ENCODE results near the gene SCN5A.

Gene SCN5A

GRCh38 chr3:38608961-38609360, 40.5 kb downstream of the SCN5A start:
- H3K79me2 ChIP-seq (ENCODE audit: control insufficient read depth, insufficient read depth, low read length) = no peaks in the 10 kb centered on the region
- H3K36me3 ChIP-seq (ENCODE audit: control insufficient read depth, insufficient read depth, low read length) = no peaks in the 10 kb centered on the region
- H3K4me3 ChIP-seq (ENCODE audit: low read length) = no peak overlapping the region
- H3K4me1 ChIP-seq (ENCODE audit: control insufficient read depth, low read depth, low read length) = no peaks in the 10 kb centered on the region
- H2BK5ac ChIP-seq (ENCODE audit: low read length) = no peak overlapping the region
- H3K23ac ChIP-seq (ENCODE audit: low read length) = no peak overlapping the region
- H3K27ac ChIP-seq (ENCODE audit: low read depth, low read length) = no peak overlapping the region
- no peak overlapping the region for H4K8ac ChIP-seq (ENCODE audit: low read depth, low read length)
- no peaks in the 10 kb centered on the region for H3K27me3 ChIP-seq (ENCODE audit: insufficient read depth, low read length, poor library complexity)
- H2BK15ac ChIP-seq (replicated peaks; ENCODE audit: low read depth) = no peak overlapping the region
- no peak overlapping the region for H2BK120ac ChIP-seq (ENCODE audit: low read depth, low read length)
- H3K79me1 ChIP-seq (ENCODE audit: low read length) = no peaks in the 10 kb centered on the region
- H3K4ac ChIP-seq (ENCODE audit: low read depth, low read length) = no peak overlapping the region
- WGBS (ENCODE audit: extremely low coverage, insufficient coverage, low lambda C conversion rate) = no CpG with 5 or more reads among the region's 5 CpGs
- DNase-seq = no peak
- no peak overlapping the region for H2AK5ac ChIP-seq (ENCODE audit: low read length)
- no peak overlapping the region for H3K9ac ChIP-seq (ENCODE audit: low read length)
- H3K18ac ChIP-seq (ENCODE audit: low read length) = no peak overlapping the region
- no peak overlapping the region for H4K5ac ChIP-seq (ENCODE audit: low read length)
- H3K4me2 ChIP-seq (ENCODE audit: low read length) = no peak overlapping the region
- H3K56ac ChIP-seq (ENCODE audit: low read length) = no peak overlapping the region

GRCh38 chr3:38608086-38608775, 41.3 kb downstream of the SCN5A start:
- H2BK15ac ChIP-seq (replicated peaks; ENCODE audit: low read depth) = no peak overlapping the region
- H3K27me3 ChIP-seq (ENCODE audit: insufficient read depth, low read length, poor library complexity) = no peaks in the 10 kb centered on the region
- H3K4me1 ChIP-seq (ENCODE audit: control insufficient read depth, low read depth, low read length) = no peaks in the 10 kb centered on the region
- H3K4me3 ChIP-seq (ENCODE audit: low read length) = no peak overlapping the region
- H3K27ac ChIP-seq (ENCODE audit: low read depth, low read length) = no peak overlapping the region
- no peak overlapping the region for H2BK5ac ChIP-seq (ENCODE audit: low read length)
- no peak overlapping the region for H3K23ac ChIP-seq (ENCODE audit: low read length)
- no peak for DNase-seq
- H3K36me3 ChIP-seq (ENCODE audit: control insufficient read depth, insufficient read depth, low read length) = no peaks in the 10 kb centered on the region
- no peaks in the 10 kb centered on the region for H3K79me2 ChIP-seq (ENCODE audit: control insufficient read depth, insufficient read depth, low read length)
- H3K56ac ChIP-seq (ENCODE audit: low read length) = no peak overlapping the region
- no peaks in the 10 kb centered on the region for H3K79me1 ChIP-seq (ENCODE audit: low read length)
- no peak overlapping the region for H2AK5ac ChIP-seq (ENCODE audit: low read length)
- WGBS (ENCODE audit: extremely low coverage, insufficient coverage, low lambda C conversion rate) = no CpG with 5 or more reads among the region's 13 CpGs
- no peak overlapping the region for H3K18ac ChIP-seq (ENCODE audit: low read length)
- no peak overlapping the region for H4K8ac ChIP-seq (ENCODE audit: low read depth, low read length)
- no peak overlapping the region for H3K4me2 ChIP-seq (ENCODE audit: low read length)
- H3K9ac ChIP-seq (ENCODE audit: low read length) = no peak overlapping the region
- H3K4ac ChIP-seq (ENCODE audit: low read depth, low read length) = no peak overlapping the region
- no peak overlapping the region for H2BK120ac ChIP-seq (ENCODE audit: low read depth, low read length)
- no peak overlapping the region for H4K5ac ChIP-seq (ENCODE audit: low read length)

DNA sequence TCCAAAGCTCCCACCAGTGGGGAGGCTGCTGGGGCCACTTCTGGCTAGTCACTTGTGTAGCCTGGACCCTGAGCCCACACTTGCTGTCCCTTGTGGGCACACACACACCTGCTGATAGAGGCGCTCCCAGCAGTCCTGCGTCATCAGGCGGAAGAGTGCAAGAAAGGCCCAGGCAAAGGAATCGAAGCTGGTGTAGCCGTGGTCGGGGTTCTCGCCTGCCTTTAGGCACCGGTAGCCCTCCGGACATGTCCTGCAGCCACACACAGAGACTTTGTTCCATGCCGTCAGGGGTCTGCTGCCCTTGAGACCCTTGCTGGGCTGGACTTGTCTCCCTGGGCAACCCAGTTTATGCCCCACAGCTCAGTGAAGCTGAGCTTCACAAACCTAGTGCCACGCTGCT, 42.9 kb downstream of the SCN5A start:
- H3K79me1 ChIP-seq (ENCODE audit: low read length) = no peaks in the 10 kb centered on the region
- H3K4me2 ChIP-seq (ENCODE audit: low read length) = no peak overlapping the region
- H2BK5ac ChIP-seq (ENCODE audit: low read length) = no peak overlapping the region
- H3K56ac ChIP-seq (ENCODE audit: low read length) = no peak overlapping the region
- no peak overlapping the region for H3K18ac ChIP-seq (ENCODE audit: low read length)
- H3K4ac ChIP-seq (ENCODE audit: low read depth, low read length) = no peak overlapping the region
- no peak overlapping the region for H3K4me3 ChIP-seq (ENCODE audit: low read length)
- H3K4me1 ChIP-seq (ENCODE audit: control insufficient read depth, low read depth, low read length) = peaks cover 1% of the 10 kb centered on the region
- no CpG with 5 or more reads among the region's 11 CpGs for WGBS (ENCODE audit: extremely low coverage, insufficient coverage, low lambda C conversion rate)
- no peak overlapping the region for H2BK120ac ChIP-seq (ENCODE audit: low read depth, low read length)
- no peak overlapping the region for H3K23ac ChIP-seq (ENCODE audit: low read length)
- H3K27ac ChIP-seq (ENCODE audit: low read depth, low read length) = no peak overlapping the region
- no peak for DNase-seq
- no peak overlapping the region for H4K8ac ChIP-seq (ENCODE audit: low read depth, low read length)
- H3K36me3 ChIP-seq (ENCODE audit: control insufficient read depth, insufficient read depth, low read length) = no peaks in the 10 kb centered on the region
- H2BK15ac ChIP-seq (replicated peaks; ENCODE audit: low read depth) = no peak overlapping the region
- H4K5ac ChIP-seq (ENCODE audit: low read length) = no peak overlapping the region
- no peak overlapping the region for H2AK5ac ChIP-seq (ENCODE audit: low read length)
- no peaks in the 10 kb centered on the region for H3K27me3 ChIP-seq (ENCODE audit: insufficient read depth, low read length, poor library complexity)
- no peak overlapping the region for H3K9ac ChIP-seq (ENCODE audit: low read length)
- H3K79me2 ChIP-seq (ENCODE audit: control insufficient read depth, insufficient read depth, low read length) = no peaks in the 10 kb centered on the region

GRCh38 chr3:38605981-38606380, 43.5 kb downstream of the SCN5A start:
- Histone ChIP-seq H4K5ac (ENCODE audit: low read length) (no peak overlapping the region), H3K27ac (ENCODE audit: low read depth, low read length) (no peak overlapping the region), H2BK5ac (ENCODE audit: low read length) (no peak overlapping the region), H3K9ac (ENCODE audit: low read length) (no peak overlapping the region), H3K27me3 (ENCODE audit: insufficient read depth, low read length, poor library complexity) (no peaks in the 10 kb centered on the region), H3K23ac (ENCODE audit: low read length) (no peak overlapping the region), H3K4me2 (ENCODE audit: low read length) (no peak overlapping the region), H3K36me3 (ENCODE audit: control insufficient read depth, insufficient read depth, low read length) (no peaks in the 10 kb centered on the region), H3K4ac (ENCODE audit: low read depth, low read length) (no peak overlapping the region), H3K4me1 (ENCODE audit: control insufficient read depth, low read depth, low read length) (peaks cover 1% of the 10 kb centered on the region), H3K79me1 (ENCODE audit: low read length) (no peaks in the 10 kb centered on the region), H2BK120ac (ENCODE audit: low read depth, low read length) (no peak overlapping the region), H2BK15ac (replicated peaks; ENCODE audit: low read depth) (no peak overlapping the region), H3K4me3 (ENCODE audit: low read length) (no peak overlapping the region), H3K18ac (ENCODE audit: low read length) (no peak overlapping the region), H2AK5ac (ENCODE audit: low read length) (no peak overlapping the region), H4K8ac (ENCODE audit: low read depth, low read length) (no peak overlapping the region), H3K56ac (ENCODE audit: low read length) (no peak overlapping the region), H3K79me2 (ENCODE audit: control insufficient read depth, insufficient read depth, low read length) (no peaks in the 10 kb centered on the region)
- no CpG with 5 or more reads among the region's 7 CpGs for WGBS (ENCODE audit: extremely low coverage, insufficient coverage, low lambda C conversion rate)
- no peak for DNase-seq

DNA sequence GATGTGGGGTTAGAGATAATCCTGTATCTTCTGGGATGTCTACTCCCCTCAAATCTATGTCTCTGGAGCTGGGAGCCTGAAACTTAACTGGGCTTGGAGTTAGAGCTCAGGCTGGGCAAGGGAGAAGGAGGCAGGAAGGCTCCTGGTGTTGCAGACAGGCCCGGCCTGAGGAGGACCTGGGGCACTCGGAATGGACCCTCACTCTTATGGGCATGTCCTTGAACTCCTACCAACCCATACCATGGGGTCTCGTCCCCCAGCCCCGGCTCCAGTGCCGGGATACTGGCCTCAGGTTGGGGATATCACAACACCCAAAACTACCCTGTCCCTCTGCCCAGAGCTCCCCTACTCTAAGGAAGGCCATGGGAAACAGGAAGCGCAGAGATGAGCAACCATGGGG, 45.2 kb downstream of the SCN5A start:
- WGBS (ENCODE audit: extremely low coverage, insufficient coverage, low lambda C conversion rate) = no CpG with 5 or more reads among the region's 6 CpGs
- H3K4me2 ChIP-seq (ENCODE audit: low read length) = no peak overlapping the region
- no peak overlapping the region for H2BK120ac ChIP-seq (ENCODE audit: low read depth, low read length)
- no peak overlapping the region for H3K18ac ChIP-seq (ENCODE audit: low read length)
- H3K4ac ChIP-seq (ENCODE audit: low read depth, low read length) = no peak overlapping the region
- H3K56ac ChIP-seq (ENCODE audit: low read length) = no peak overlapping the region
- peaks cover 1% of the 10 kb centered on the region for H3K4me1 ChIP-seq (ENCODE audit: control insufficient read depth, low read depth, low read length)
- no peak overlapping the region for H3K9ac ChIP-seq (ENCODE audit: low read length)
- no peak overlapping the region for H2AK5ac ChIP-seq (ENCODE audit: low read length)
- no peak overlapping the region for H3K27ac ChIP-seq (ENCODE audit: low read depth, low read length)
- H4K8ac ChIP-seq (ENCODE audit: low read depth, low read length) = no peak overlapping the region
- H4K5ac ChIP-seq (ENCODE audit: low read length) = no peak overlapping the region
- no peaks in the 10 kb centered on the region for H3K79me2 ChIP-seq (ENCODE audit: control insufficient read depth, insufficient read depth, low read length)
- H2BK5ac ChIP-seq (ENCODE audit: low read length) = no peak overlapping the region
- no peak overlapping the region for H3K4me3 ChIP-seq (ENCODE audit: low read length)
- H3K36me3 ChIP-seq (ENCODE audit: control insufficient read depth, insufficient read depth, low read length) = no peaks in the 10 kb centered on the region
- H3K27me3 ChIP-seq (ENCODE audit: insufficient read depth, low read length, poor library complexity) = no peaks in the 10 kb centered on the region
- no peak overlapping the region for H3K23ac ChIP-seq (ENCODE audit: low read length)
- no peak overlapping the region for H2BK15ac ChIP-seq (replicated peaks; ENCODE audit: low read depth)
- H3K79me1 ChIP-seq (ENCODE audit: low read length) = no peaks in the 10 kb centered on the region
- no peak for DNase-seq

DNA sequence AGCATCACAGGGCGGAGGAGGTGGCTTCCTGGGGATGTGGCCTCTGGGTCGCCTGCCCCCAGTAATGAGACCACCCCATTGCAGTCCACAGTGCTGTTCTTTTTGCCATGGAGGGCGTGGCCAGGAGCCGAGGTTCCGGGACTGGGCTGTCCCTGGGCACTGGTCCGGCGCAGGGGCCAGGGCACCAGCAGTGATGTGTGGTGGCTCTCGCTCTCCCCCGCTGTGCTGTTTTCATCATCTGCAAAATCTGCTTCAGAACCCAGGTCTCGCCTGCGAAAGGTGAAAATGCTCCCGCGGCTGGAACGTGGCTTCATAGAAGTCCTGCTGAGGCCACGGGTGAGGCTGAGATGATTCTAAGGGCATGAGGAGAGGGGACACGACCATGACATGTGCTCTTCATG, 45.8 kb downstream of the SCN5A start:
- H3K4me1 ChIP-seq (ENCODE audit: control insufficient read depth, low read depth, low read length) = peaks cover 1% of the 10 kb centered on the region
- no peak overlapping the region for H4K8ac ChIP-seq (ENCODE audit: low read depth, low read length)
- no peak overlapping the region for H3K23ac ChIP-seq (ENCODE audit: low read length)
- no CpG with 5 or more reads among the region's 16 CpGs for WGBS (ENCODE audit: extremely low coverage, insufficient coverage, low lambda C conversion rate)
- no peak overlapping the region for H3K4me2 ChIP-seq (ENCODE audit: low read length)
- H3K27me3 ChIP-seq (ENCODE audit: insufficient read depth, low read length, poor library complexity) = no peaks in the 10 kb centered on the region
- no peak overlapping the region for H4K5ac ChIP-seq (ENCODE audit: low read length)
- H2BK5ac ChIP-seq (ENCODE audit: low read length) = no peak overlapping the region
- no peak overlapping the region for H2BK15ac ChIP-seq (replicated peaks; ENCODE audit: low read depth)
- H2AK5ac ChIP-seq (ENCODE audit: low read length) = no peak overlapping the region
- H3K4ac ChIP-seq (ENCODE audit: low read depth, low read length) = no peak overlapping the region
- no peak overlapping the region for H3K4me3 ChIP-seq (ENCODE audit: low read length)
- DNase-seq = no peak
- no peak overlapping the region for H3K9ac ChIP-seq (ENCODE audit: low read length)
- no peak overlapping the region for H3K18ac ChIP-seq (ENCODE audit: low read length)
- no peak overlapping the region for H2BK120ac ChIP-seq (ENCODE audit: low read depth, low read length)
- H3K79me2 ChIP-seq (ENCODE audit: control insufficient read depth, insufficient read depth, low read length) = no peaks in the 10 kb centered on the region
- no peaks in the 10 kb centered on the region for H3K36me3 ChIP-seq (ENCODE audit: control insufficient read depth, insufficient read depth, low read length)
- no peak overlapping the region for H3K27ac ChIP-seq (ENCODE audit: low read depth, low read length)
- no peak overlapping the region for H3K56ac ChIP-seq (ENCODE audit: low read length)
- H3K79me1 ChIP-seq (ENCODE audit: low read length) = no peaks in the 10 kb centered on the region
